ENCODE measurements around the gene RBM28. TPM values are rescaled to one million over a fixed set of nuclear protein-coding genes. Genes with fewer than 3 reads are reported as not detected.

Gene RBM28
- total RNA-seq, 2 donors from 2014 or later, result 12.7 to 15.1 TPM

DNA sequence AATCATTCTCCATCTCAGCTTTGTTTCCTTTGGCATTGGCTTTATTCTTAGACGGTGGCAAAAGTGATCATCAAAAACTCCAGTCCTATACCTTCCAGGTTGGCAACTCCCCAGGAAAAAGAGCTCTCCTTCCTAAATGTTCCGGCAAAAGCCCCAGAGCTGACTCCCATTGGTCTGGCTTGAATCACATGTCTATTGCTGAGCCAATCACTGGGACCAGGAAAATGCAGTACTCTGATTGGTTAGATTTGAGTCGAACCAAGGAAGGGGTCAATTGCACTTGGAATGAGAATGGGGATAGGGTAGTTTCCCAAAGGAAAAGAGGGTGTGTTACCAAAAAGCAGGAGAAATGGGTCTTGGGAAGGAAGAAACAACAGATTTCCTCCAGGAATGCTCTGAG is 80.3 kb downstream of the RBM28 start:
- Histone ChIP-seq H3K4me1 (peaks cover 0 to 12% of the 10 kb centered on the region in 2 donors), H3K27ac (no peak overlapping the region), H3K9me3 (no peaks in the 10 kb centered on the region), H3K4me3 (no peak overlapping the region), H3K27me3 (no peaks in the 10 kb centered on the region), H3K36me3 (no peaks in the 10 kb centered on the region)
- no peak for DNase-seq (ENCODE audit: low spot score)
- TF ChIP-seq, protein P1, sequence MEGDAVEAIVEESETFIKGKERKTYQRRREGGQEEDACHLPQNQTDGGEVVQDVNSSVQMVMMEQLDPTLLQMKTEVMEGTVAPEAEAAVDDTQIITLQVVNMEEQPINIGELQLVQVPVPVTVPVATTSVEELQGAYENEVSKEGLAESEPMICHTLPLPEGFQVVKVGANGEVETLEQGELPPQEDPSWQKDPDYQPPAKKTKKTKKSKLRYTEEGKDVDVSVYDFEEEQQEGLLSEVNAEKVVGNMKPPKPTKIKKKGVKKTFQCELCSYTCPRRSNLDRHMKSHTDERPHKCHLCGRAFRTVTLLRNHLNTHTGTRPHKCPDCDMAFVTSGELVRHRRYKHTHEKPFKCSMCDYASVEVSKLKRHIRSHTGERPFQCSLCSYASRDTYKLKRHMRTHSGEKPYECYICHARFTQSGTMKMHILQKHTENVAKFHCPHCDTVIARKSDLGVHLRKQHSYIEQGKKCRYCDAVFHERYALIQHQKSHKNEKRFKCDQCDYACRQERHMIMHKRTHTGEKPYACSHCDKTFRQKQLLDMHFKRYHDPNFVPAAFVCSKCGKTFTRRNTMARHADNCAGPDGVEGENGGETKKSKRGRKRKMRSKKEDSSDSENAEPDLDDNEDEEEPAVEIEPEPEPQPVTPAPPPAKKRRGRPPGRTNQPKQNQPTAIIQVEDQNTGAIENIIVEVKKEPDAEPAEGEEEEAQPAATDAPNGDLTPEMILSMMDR (IDR thresholded peaks at IDR 0.05), result no peak

DNA sequence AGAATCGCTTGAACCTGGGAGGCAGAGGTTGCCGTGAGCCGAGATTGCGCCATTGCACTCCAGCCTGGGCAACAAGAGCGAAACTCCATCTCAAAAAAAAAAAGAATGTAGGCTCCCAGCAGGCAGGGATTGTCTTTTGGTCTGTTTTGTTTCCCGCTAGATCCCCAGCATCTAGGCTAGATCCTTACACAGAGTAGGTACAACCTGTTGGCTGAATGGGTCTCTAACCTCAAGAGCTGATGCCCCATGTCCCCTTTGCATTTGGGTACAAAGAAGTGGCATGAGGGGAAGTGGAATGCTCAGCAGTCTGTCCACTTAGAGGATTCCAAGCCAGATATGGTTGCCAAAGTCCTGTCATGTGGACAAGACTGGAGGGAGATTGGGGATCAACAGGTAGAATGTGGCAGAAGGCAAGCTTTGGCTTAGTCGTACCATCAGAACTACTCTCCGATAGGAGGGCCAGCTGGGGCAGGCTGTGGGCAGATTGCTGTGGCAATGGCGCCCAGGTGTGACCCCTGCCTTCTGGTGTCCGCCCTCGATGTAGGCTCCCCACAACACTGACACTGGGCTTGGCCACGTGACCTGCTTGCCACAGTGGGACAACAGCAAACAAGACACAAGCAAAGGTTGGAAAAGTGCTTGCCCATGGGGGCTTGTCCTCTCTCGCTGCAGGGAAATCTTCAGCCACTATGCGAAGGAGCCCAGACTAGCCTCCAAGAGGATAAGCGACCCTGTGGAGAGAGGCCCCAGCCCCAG is 81.3 kb downstream of the RBM28 start:
- TF ChIP-seq, protein P1 (IDR thresholded peaks at IDR 0.05), result no peak
- H3K4me3 ChIP-seq, result no peak overlapping the region
- no peaks in the 10 kb centered on the region for H3K9me3 ChIP-seq
- DNase-seq (ENCODE audit: low spot score), result no peak
- H3K36me3 ChIP-seq, result no peaks in the 10 kb centered on the region
- no peaks in the 10 kb centered on the region for H3K27me3 ChIP-seq
- H3K4me1 ChIP-seq, result peaks cover 0 to 11% of the 10 kb centered on the region in 2 donors
- H3K27ac ChIP-seq, result no peak overlapping the region

DNA sequence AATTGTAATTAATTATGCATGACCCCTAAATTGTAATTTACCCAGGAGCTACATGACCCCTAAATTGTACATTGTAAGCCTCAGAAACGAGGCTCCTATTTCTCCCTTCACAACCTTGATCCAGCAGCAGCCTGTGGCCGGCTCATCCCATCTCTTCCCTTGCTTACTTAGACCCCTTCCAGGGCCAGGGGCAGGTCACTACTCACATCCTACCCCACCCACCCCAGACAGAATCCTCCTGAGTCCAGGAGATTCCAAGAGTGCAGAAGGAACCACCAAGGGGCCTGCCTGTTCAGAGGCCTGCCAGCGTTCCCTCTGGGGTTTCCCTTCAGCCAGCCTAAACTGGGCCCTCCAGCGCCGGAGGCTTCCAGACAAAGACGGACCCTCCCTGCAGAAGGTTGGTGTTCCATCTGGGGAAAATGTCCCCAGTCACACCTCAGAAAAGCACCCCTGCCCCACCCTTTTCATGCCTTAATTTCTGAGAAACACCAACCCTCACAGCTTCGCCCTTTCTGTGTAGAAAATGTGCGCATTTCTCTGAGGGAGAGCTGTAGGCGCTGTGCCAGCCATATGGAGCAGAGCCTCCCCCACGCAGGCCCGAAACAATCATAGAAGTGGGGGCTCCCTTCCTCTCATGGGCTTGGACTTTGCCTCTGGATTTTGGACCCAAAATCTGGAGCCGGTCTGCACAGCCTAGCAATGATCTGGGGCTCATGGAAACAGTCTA is 83.5 kb downstream of the RBM28 start:
- TF ChIP-seq, protein P1 (IDR thresholded peaks at IDR 0.05), result no peak
- no peaks in the 10 kb centered on the region for H3K36me3 ChIP-seq

DNA sequence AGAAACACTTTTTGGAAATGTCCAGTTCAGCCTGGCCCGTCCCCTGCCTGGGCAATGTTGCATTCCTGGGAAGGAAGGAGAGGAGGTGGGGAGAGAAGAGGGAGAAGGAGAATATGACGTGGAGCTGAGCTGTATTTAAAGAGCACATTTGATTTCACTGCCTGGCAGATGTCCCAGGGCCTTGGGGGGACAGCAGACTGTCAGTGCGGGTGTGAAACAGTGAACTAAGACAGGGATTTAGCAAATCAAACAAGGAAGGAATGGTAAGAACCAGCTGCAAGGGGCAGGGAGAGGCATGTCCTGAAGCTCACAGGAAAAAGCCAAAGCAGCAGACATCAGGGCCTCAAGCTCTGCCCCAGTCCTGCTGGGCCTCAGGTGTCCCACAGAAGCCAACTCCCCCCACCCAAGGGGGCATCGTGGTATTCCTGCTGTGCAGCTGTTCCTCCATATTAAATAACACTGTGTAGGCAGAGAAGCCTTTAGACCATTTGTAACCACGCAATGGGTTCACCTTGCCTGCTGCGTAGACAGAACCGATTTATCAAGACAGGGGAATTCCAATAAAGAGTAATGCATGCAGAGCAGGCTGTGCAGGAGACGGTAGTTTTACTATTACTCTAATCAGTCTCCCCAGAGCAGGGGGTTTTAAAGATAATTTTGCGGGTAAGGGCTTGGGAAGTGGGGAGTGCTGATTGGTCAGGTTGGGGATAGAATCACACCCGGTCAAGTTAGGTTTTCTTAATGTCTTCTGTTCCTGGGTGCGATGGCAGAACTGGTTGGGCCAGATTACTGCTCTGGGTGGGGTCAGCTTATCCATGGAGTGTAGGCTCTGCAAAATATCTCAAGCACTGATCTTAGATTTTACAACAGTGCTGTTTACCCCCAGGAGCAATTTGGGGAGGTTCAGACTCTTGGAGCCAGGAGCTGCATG is 84.3 kb downstream of the RBM28 start:
- Histone ChIP-seq H3K27me3 (no peaks in the 10 kb centered on the region), H3K27ac (no peak overlapping the region), H3K4me3 (no peak overlapping the region), H3K36me3 (no peaks in the 10 kb centered on the region), H3K4me1 (no peaks in the 10 kb centered on the region), H3K9me3 (no peaks in the 10 kb centered on the region)
- no peak for DNase-seq (ENCODE audit: low spot score)
- TF ChIP-seq, protein P1 (IDR thresholded peaks at IDR 0.05), result no peak

More for the DNA sequence above, 83.5 kb downstream of the RBM28 start:
- DNase-seq (ENCODE audit: low spot score), result no peak
- no peaks in the 10 kb centered on the region for H3K27me3 ChIP-seq
- H3K27ac ChIP-seq, result no peak overlapping the region
- H3K4me1 ChIP-seq, result no peaks in the 10 kb centered on the region
- H3K4me3 ChIP-seq, result no peak overlapping the region
- no peaks in the 10 kb centered on the region for H3K9me3 ChIP-seq

DNA sequence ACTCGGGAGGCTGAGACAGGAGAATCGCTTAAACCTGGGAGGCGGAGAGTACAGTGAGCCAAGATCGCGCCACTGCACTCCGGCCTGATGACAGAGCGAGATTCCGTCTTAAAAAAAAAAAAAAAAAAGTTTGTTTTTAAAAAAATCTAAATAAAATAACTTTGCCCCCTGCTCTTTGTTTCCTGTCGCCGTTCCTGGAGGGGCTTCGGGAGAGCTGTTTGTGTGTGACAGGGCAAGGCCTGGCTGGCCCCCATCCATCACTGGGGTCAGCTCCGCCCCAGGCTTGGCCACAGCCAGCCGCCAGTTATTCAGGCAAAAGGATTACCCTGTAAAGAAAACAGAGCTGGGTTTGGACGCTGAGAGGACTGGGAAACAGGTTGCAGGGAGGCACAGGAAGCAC is 86.2 kb downstream of the RBM28 start:
- Histone ChIP-seq H3K4me3 (no peak overlapping the region), H3K4me1 (no peaks in the 10 kb centered on the region), H3K36me3 (no peaks in the 10 kb centered on the region), H3K27me3 (no peaks in the 10 kb centered on the region), H3K9me3 (no peaks in the 10 kb centered on the region), H3K27ac (no peak overlapping the region)
- DNase-seq (ENCODE audit: low spot score), result no peak
- TF ChIP-seq, protein P1 (IDR thresholded peaks at IDR 0.05), result no peak

All from right atrium auricular region (tissue), 2 donors.